ENCODE results near the gene ASXL1.

Gene ASXL1

DNA sequence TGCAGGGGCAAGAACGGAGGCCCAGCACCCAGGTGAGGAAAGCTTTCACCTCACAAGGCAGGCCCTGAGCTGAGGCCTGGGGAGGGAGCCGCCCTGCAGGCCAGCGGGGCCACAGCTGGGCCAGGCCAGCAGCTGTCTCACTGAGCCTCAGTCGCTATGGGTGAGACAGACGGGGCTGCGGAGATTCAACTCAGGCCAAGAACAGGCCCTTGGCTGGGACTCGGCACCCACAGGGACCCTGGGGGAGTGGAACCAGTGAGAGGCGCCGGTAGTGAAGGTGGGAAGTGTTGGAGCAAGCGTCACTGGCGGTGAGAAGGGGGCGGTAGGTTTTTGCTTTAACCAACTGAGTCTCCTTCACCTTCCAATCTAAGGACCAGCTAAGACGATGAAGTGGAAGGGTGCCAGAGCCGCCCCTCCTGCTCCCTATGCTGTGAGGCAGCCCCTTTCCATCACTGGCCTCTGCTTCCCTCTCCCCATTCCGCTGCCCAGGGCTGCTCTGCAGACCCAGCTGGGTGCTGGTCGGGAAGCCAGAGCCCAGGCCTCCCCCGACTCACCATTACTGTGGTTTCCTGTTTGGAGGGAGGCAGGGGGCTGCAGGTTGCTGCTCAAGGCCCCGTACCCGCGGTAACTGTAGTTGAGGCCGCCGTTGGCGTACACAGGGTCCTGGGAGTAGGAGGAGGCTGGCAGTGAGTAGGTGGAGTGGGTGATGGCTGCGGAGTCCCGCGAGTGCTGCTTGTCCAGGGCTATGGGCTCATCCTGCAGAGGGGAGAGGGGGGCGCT is 93.7 kb downstream of the ASXL1 start:
- peak in 2 of 58 donors; percentile 12 to 47 for DNase-seq

GRCh38 chr20:32452776-32453466 is 94.8 kb downstream of the ASXL1 start:
- no peak for DNase-seq

DNA sequence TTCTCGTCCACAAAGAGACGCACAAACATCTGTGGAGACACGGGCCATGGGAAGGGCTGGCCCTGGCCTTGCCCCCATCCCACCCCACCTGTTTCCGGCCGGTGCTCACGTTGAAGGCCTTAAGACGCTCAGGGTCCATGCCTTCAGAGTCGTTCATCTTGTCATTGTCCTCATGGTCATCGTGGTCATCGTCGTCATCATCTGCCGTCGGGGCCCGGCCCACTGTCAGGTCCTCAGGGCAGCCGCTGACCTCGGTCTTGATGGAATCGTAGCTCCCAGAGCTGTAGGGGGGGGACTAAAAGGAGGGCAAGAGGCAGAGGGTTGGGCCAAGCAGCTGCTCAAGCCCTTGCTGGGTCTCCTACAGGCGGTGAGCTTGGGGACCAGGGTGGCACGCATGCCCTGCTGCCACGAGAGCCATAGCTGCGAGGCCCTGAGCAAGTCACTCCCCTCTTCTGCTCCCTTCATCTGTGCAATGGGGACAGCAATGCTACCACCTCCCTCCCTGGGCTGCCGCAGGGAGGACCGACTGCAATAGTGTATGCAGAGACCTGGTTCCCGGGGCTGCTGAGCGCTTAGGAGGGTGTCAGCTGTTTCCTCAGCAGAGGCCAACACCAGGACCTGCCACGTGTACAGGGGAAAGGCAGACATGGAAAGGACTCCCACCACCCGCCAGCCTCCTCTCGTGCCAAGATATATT is 95.5 kb downstream of the ASXL1 start:
- no peak for DNase-seq

DNA sequence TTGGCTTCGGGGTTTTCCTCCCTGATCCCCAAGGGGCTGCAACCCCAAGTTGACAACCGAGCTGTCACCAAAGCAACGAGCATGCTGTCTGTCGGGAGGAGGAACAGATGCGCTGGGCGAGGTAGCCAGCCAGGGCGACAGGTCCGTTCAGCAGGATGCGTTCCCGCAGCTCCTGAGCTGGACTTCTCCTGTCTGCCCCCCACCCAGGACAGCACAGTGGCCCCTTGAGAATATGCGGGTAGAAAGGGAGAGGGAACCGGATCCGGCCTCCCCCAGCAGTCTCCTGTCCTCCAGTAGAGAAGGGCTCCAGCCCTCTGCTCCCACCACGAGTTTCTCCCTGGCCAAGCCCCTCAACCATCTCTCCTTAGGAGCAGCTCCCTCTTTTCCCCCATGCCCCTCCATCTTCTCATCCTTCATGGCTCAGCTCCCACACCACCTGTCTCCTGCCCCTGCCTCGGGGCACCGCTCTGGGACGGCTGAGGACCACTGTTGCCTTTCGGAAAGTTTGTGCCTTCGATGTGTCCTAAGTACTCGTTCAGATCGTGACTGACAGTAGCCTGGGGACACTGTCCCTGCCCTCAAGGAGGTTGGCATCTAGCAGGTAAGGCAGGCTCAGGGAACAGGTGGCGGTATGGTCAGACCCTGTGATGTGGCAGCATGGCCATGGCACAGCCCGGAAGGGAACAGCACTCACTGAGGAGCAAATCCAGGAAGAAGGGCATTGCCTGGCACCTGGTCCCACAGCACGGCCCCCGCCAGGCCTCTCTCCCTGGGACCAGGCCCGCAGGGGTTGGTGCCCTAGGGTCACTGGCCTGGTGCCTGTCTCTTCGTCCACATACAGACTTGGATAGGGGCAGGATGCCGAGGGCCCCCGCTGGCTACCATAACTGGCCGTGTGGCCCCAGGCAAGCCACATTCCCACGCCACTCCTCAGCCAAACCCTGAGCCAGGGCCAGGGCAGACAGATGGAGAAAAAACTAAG is 96.3 kb downstream of the ASXL1 start:
- DNase-seq = no peak

GRCh38 chr20:32455171-32455900 is 97.2 kb downstream of the ASXL1 start:
- DNase-seq = no peak

- no peak for DNase-seq
Observed at GRCh38 chr20:32455901-32456701, 98.0 kb downstream of the ASXL1 start.

DNA sequence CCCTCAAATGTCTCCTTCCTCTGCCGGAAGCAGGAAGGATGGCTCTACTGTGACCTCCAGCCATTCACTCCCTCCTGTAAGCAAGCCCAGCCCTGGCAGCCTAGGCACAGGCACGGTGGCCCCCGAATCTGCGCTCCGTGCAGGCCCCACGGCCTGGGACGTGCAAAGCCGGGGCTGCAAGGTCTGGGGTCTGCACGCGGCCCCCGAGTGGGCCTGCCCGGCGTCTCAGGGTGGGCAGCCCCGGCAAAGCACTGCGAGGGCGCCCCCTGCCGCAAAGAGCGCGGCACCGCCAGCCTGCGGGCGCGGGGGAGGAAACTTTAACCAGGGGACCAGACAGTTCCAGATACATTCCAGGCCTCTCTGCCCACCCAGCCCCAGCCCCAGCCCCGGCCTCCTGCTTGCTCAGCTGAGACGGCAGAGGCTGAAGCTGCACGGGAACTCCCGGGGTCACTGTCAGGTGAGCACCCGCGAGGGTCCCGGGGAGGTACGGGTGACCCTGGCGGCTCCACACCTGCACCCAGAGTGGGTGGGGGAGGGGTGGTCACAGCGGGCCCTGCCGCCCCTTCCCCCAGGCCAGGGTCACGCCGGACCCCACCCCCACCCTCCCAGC is 98.8 kb downstream of the ASXL1 start:
- DNase-seq = peak in 39 of 58 donors; percentile 17 to 83 (median 54)

DNA sequence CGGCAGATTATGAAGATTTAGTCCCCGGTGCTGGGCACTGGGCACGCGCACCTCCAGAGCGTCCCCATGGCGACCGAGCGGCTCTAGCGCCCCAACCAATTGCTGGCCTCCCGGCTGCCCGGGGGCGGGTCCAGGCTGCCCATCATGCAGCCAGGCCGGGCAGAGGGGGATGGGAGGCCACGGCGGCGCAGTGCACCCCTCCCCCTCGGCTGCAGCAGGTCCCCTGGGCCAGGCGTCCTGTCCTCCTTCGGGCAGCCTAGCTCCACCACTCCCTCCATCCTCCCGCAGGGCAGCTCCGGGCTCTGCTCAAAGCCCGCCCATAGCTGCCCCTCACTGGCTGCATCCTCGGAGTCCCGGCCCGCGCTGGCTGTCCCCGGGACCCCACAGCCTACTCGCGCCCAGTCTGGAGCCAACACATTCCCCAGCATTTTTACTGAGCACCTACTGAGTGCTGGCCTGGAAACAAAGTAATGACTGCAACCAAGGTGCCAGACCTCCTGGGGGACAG is 99.4 kb downstream of the ASXL1 start:
- DNase-seq = peak in 54 of 58 donors; percentile 22 to 88 (median 73)

- DNase-seq = peak in 2 of 58 donors; percentile 17 to 25
Observed at GRCh38 chr20:32458061-32458836, 100.1 kb downstream of the ASXL1 start.

- no peak for DNase-seq
Observed at GRCh38 chr20:32458837-32459220, 100.7 kb downstream of the ASXL1 start.

- no peak for DNase-seq
Observed at GRCh38 chr20:32460231-32460630, 102.1 kb downstream of the ASXL1 start.

GRCh38 chr20:32460683-32461320 is 102.7 kb downstream of the ASXL1 start:
- no peak for DNase-seq

DNA sequence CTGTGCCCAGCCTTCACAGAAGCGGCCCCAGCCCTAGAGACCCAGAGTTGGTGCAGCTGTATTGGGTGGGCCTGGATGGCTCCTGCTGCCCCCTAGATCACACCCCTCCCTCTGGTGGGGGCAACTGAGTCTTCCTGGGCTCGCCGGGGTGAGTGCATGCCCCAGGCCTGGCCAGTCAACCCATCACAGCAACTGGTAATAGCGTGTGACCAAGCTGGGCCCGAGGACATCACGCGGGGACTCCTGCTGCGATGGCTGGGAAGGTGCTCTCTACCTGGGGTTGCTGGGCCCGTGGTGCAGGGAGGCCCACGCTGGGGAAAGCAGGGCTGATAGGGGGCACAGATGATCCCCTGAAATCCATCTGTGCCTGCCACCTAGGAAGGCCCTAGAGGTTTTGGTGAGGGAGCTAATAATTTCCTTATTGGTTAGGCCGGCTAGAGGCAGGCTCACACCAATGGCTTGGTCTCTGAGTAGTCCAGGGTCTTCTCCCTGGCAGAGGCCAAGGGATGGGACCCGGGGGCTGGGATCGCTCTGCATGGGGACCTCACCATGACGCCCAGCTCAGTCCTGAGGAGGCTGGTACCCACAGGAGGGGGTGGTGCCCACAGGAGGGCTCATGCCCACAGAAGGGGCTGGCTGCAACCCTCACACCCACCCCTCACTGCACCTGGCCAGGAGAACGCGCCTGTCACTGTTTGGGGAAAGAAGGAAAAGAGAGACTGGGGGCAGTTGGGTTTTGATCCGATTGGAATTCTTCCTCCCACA is 103.9 kb downstream of the ASXL1 start:
- no peak for DNase-seq

GRCh38 chr20:32462900-32463641 is 104.9 kb downstream of the ASXL1 start:
- DNase-seq = peak in 7 of 58 donors; percentile 21 to 65 (median 47)

DNA sequence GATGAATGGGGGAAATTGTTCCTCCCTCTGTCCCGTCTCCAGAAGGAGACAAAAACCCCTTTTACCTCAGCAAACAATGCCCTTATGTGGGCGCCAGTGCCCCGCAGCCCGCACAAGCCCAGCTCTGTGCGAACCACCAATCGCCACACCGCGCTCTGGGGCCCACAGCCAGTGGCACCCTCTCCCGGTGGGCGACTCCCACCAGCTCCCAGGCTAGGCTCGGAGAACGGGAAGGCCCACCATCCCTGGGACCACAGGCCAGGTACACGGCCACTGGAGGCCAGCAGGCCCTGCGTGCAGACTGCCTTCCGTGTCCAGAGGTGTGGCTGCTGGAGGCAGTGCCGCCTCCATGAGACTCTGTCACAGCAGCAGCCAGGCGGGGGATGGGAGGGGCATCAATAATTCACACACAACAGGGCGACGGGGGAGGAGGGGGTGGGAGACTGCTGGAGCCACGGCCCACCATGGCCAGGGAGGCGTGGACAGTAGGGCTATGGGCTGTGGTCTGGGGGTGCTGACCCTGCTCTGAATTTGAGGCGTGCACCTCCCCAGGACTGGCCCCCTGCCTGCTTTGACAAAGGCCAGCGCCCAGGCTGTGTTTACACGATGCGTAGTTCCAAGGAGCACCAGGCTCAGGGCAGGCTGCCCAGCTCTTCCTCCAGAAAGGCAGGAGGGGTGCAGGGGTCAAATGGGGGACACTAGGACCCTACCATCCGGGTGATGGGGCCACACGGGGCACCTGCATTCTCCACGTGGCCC is 105.7 kb downstream of the ASXL1 start:
- peak in 54 of 58 donors; percentile 45 to 98 (median 83) for DNase-seq

Data from anterior cingulate cortex (tissue), 58 donors.